Brain microvascular endothelial cell (primary cell): Measurements from ENCODE around the gene NOX5.

Experiments
- DNase-seq: peaks from one replicate; pipeline ENCODE4 v3.0.0-alpha.2; 2020
- H3K27ac ChIP-seq: fragments of 250-450 bp; sonication (Bioruptor Pico); 2 replicates; pipeline ENCODE4 v1.5.1; 2020; ENCODE audit warnings: mild to moderate bottlenecking, moderate library complexity
- H3K27me3 ChIP-seq: fragments of 250-450 bp; sonication (Bioruptor Pico); replicated peaks from 2 replicates; pipeline ENCODE4 v1.5.1; 2020; ENCODE audit warnings: mild to moderate bottlenecking
- H3K36me3 ChIP-seq: fragments of 250-450 bp; sonication (Bioruptor Pico); replicated peaks from 2 replicates; pipeline ENCODE4 v1.5.1; 2020; ENCODE audit warnings: mild to moderate bottlenecking
- H3K4me3 ChIP-seq: 2 replicates; pipeline ENCODE4 v1.5.1; 2011; ENCODE audit warnings: low read depth, mild to moderate bottlenecking, control low read depth, low read length, moderate library complexity
- in situ Hi-C: cut with HindIII; loops from 2 replicates; pipeline ENCODE4 v1.10.0; 2017; ENCODE audit warnings: low sequenced_read_pairs, low pct_ligation_motif_present
- TF ChIP-seq, protein P1 (sequence below): IDR thresholded peaks from 2 replicates; pipeline ENCODE4 v1.5.1; 2011; ENCODE audit warnings: low read depth, mild to moderate bottlenecking, moderate library complexity, low read length, control low read depth, inconsistent platforms; ENCODE audit errors: missing control alignments

The NOX5 gene

DNA sequence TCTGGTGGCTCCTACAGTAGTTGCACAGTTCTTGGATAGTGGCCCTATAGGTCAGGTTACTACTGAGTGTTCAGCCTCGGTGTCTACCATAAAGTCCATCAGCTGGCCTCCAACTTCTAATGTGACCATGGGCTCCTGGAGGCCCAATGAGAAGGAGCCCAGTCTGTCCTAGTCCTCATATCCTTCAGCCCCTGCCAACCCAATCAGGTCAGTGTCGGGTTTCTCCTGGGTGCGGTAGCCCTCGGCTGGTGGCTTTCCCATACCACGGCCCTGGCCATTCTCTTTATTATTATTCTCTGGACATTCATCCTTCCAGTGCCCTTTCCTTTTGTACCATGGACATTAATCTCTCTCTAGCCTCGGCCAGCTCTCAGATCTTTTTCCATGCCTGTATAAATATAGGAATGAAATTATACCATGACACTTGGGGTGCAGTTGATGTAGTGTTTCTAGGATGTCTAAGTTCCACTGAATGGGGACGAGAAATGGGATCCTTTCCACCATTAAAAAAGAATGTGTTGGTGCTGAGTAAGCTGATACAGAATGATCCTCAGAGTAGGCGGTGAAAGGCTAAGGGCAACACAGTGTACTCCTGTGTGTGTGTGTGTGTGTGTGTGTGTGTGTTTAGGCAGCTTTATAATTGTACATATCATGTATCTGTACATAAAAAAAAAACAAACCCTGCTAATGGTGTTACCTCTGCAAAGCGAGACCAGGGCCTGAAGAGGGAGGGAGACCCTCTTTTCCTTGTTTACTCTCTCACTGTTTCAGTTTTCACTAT lies 19.3 kb upstream of the NOX5 start:
- no peaks in the 10 kb centered on the region for H3K36me3 ChIP-seq
- TF ChIP-seq, protein P1, sequence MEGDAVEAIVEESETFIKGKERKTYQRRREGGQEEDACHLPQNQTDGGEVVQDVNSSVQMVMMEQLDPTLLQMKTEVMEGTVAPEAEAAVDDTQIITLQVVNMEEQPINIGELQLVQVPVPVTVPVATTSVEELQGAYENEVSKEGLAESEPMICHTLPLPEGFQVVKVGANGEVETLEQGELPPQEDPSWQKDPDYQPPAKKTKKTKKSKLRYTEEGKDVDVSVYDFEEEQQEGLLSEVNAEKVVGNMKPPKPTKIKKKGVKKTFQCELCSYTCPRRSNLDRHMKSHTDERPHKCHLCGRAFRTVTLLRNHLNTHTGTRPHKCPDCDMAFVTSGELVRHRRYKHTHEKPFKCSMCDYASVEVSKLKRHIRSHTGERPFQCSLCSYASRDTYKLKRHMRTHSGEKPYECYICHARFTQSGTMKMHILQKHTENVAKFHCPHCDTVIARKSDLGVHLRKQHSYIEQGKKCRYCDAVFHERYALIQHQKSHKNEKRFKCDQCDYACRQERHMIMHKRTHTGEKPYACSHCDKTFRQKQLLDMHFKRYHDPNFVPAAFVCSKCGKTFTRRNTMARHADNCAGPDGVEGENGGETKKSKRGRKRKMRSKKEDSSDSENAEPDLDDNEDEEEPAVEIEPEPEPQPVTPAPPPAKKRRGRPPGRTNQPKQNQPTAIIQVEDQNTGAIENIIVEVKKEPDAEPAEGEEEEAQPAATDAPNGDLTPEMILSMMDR = no peak
- in situ Hi-C loops = no loop called here

DNA sequence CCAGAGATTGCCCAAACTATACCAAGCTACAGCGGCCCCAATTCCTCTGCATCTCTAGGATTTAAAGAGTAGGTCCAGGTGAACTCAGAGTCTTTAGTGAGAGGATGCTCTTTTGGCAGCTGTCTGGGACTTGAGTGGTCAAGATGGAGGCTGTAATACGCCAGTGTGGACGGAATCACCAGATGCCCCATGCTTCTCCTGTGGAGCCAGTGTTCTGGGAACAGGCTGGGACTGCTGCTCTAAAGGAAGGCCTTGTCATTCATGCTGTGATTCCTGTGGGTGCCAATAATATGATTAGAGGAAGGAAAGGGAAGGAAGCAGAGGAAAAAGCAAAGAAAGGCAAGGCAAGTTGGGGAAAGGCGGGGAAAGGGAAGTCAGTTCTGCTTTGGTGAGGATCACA lies 17.4 kb upstream of the NOX5 start:
- Histone ChIP-seq H3K4me3 (no peak overlapping the region), H3K27me3 (no peaks in the 10 kb centered on the region), H3K36me3 (no peaks in the 10 kb centered on the region), H3K27ac (no peak overlapping the region)
- TF ChIP-seq, protein P1 = no peak
- in situ Hi-C loops = no loop called here
- DNase-seq = no peak

More for the DNA sequence above, 19.3 kb upstream of the NOX5 start:
- DNase-seq = no peak
- H3K27me3 ChIP-seq = no peaks in the 10 kb centered on the region
- H3K27ac ChIP-seq = no peak overlapping the region
- H3K4me3 ChIP-seq = no peak overlapping the region

DNA sequence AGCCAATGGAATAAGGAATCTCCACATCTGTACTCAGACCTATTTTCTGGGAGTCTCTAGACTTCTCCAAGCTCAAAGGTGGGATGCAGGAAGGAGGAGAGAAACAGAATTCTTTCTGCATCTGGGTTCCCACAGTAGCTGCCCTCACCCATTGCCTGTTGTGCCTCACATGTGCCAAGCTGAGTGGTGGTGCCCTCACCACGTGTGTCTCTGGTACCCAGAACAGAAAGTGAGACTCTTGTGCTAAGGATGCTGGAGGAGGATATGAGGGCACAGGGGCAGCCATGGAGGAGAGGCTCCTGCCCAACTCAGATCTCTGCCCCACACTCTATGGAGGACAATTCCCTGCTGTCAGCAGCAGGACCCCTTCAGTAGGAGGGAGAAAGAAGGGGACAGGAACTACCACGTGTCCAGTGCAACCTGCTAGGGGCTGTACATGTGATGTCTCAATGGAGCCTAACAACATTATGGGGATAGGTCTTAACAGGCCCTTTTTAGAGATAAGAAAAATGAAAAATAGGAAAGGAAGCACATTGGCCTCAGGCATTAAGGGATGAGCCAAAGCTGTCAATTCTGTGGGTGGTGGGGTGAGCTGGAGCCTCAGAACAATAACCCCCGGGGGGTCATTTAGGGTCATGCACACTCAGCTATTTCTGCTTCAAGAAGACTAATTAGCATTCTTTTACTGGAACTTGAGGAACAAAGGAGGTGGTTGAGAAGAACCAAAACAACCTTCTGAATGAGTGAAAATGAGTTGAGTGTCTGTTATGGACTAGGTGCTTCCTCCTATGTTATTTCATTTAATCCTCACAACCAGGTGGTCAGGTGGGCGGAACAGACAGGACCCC lies 16.3 kb upstream of the NOX5 start:
- TF ChIP-seq, protein P1 = no peak
- H3K4me3 ChIP-seq = no peak overlapping the region
- no peaks in the 10 kb centered on the region for H3K36me3 ChIP-seq
- no peaks in the 10 kb centered on the region for H3K27me3 ChIP-seq
- in situ Hi-C loops = no loop called here
- H3K27ac ChIP-seq = no peak overlapping the region
- DNase-seq = no peak

DNA sequence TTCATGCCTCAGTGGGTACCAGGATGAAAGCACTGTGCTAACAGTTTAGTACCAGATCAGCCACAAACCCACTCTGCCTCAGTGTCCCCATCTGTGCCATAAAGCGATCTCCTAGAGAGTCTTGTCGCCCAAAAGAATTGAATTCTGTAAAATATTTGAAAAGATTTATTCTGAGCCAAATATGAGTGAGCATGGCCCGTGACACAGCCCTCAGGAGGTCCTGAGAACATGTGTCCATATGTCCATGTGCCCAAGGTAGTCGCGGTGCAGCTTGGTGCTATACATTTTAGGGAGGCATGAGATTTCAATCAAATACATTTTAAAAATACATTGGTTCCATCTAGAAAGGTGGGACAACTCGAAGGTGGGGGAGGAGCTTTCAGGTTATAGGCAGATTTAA lies 15.4 kb upstream of the NOX5 start:
- in situ Hi-C loops = no loop called here
- no peaks in the 10 kb centered on the region for H3K27me3 ChIP-seq
- H3K4me3 ChIP-seq = no peak overlapping the region
- no peaks in the 10 kb centered on the region for H3K36me3 ChIP-seq
- H3K27ac ChIP-seq = no peak overlapping the region
- TF ChIP-seq, protein P1 = no peak
- no peak for DNase-seq

DNA sequence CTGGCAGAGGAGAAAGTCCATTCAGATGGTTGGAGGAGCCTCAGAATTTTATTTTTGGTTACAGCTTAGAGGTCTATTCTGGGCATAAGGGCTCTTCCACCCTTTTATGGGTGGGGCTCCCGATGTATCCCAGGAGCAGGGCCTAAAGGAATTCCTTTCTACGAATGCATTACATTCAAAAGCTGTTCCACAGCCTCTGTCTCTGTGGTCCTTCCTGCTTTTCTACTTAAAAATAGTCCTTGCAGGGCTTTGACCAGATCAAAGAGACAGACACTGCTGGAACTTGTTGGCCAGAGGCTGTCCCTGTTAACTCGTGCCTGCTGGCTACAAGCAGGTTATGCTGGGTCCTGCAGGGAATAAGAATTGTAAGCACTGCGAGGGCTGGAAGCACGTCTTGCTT lies 14.4 kb upstream of the NOX5 start:
- in situ Hi-C loops = no loop called here
- Histone ChIP-seq H3K27me3 (no peaks in the 10 kb centered on the region), H3K4me3 (no peak overlapping the region), H3K27ac (no peak overlapping the region), H3K36me3 (no peaks in the 10 kb centered on the region)
- TF ChIP-seq, protein P1 = no peak
- DNase-seq = no peak
